Keratinocyte (primary cell): Measurements from ENCODE around the gene ZSWIM3. TPM values are rescaled to one million over a fixed set of nuclear protein-coding genes. Genes with fewer than 3 reads are reported as not detected.

Experiments used
- DNase-seq: peaks from one replicate; pipeline ENCODE4 v3.0.0-alpha.2; 2011; ENCODE audit warnings: low read depth, missing footprints, low spot score
- FAIRE-seq: peaks from 2 replicates; lab custom pipeline; 2011; peaks lifted over from hg19 to GRCh38; lab: Jason Lieb, UNC
- H2AFZ ChIP-seq: 2 replicates; pipeline ENCODE4 v1.6.0; 2012; ENCODE audit warnings: low read length, control low read depth, inconsistent platforms; ENCODE audit not compliant: control insufficient read depth
- H3K27ac ChIP-seq: 2 replicates; pipeline ENCODE4 v1.5.1; 2011; ENCODE audit warnings: low read length; ENCODE audit not compliant: control insufficient read depth, insufficient read depth
- H3K27me3 ChIP-seq: 3 replicates; pipeline ENCODE4 v1.6.0; 2011; ENCODE audit warnings: low read length; ENCODE audit not compliant: control insufficient read depth, insufficient read depth; ENCODE audit errors: extremely low read depth
- H3K36me3 ChIP-seq, 2 experiments: 2 replicates in 1 of 2; 3 replicates in 1 of 2; pipeline ENCODE4 v1.5.1; 2011; ENCODE audit warnings: low read length in 2 of 2, mild to moderate bottlenecking in 1 of 2; ENCODE audit not compliant: control insufficient read depth in 2 of 2, insufficient read depth in 2 of 2; ENCODE audit errors: extremely low read depth in 1 of 2
- H3K4me1 ChIP-seq: 3 replicates; pipeline ENCODE4 v1.5.1; 2011; ENCODE audit warnings: low read length; ENCODE audit not compliant: control insufficient read depth, insufficient read depth; ENCODE audit errors: extremely low read depth
- H3K4me2 ChIP-seq: 3 replicates; pipeline ENCODE4 v1.6.0; 2011; ENCODE audit warnings: low read depth, low read length; ENCODE audit not compliant: control insufficient read depth, insufficient read depth; ENCODE audit errors: extremely low read depth
- H3K4me3 ChIP-seq, 3 experiments: fragments of 200-600 bp in 1 of 3; sonication (generic) in 1 of 3; 2 replicates in 2 of 3; 3 replicates in 1 of 3; pipeline ENCODE4 v1.5.1; 2011 to 2016; ENCODE audit warnings: low read length in 3 of 3, mild to moderate bottlenecking in 3 of 3, control low read depth in 2 of 3, inconsistent platforms in 1 of 3, low read depth in 1 of 3, mixed read lengths in 1 of 3, mixed run types in 1 of 3, moderate library complexity in 1 of 3; ENCODE audit not compliant: control insufficient read depth in 2 of 3, insufficient read depth in 2 of 3; ENCODE audit errors: extremely low read depth in 1 of 3
- H3K79me2 ChIP-seq: 2 replicates; pipeline ENCODE4 v1.6.0; 2012; ENCODE audit warnings: low read length; ENCODE audit not compliant: control insufficient read depth, insufficient read depth
- H3K9ac ChIP-seq: 3 replicates; pipeline ENCODE4 v1.6.0; 2011; ENCODE audit warnings: low read length; ENCODE audit not compliant: control insufficient read depth, insufficient read depth; ENCODE audit errors: extremely low read depth
- H3K9me1 ChIP-seq: 3 replicates; pipeline ENCODE4 v1.6.0; 2011; ENCODE audit warnings: low read length; ENCODE audit not compliant: control insufficient read depth, insufficient read depth; ENCODE audit errors: extremely low read depth
- H3K9me3 ChIP-seq: 2 replicates; pipeline ENCODE4 v1.5.1; 2012; ENCODE audit warnings: low read depth, low read length; ENCODE audit not compliant: control insufficient read depth
- H4K20me1 ChIP-seq: 3 replicates; pipeline ENCODE4 v1.6.0; 2011; ENCODE audit warnings: low read length; ENCODE audit not compliant: control insufficient read depth, insufficient read depth; ENCODE audit errors: extremely low read depth
- EZH2 ChIP-seq: IDR thresholded peaks from one replicate; pipeline ENCODE4 v1.6.1; 2012; ENCODE audit warnings: inconsistent platforms, mild to moderate bottlenecking, low read length, moderate library complexity
- dilution Hi-C: fragments of 300-500 bp; cut with MboI; formaldehyde crosslinking; loops from one replicate; pipeline ENCODE4 v1.7.0; 2020; ENCODE audit warnings: low sequenced_read_pairs; ENCODE audit not compliant: extremely low pct_ligation_motif_present
- polyA plus RNA-seq, 5 experiments: library from polyadenylated mRNA; depleted of rRNA in 3 of 5; stranded (reverse) in 3 of 5; stranded (forward) in 1 of 5; unstranded in 1 of 5; fragments of >200 nt; gene quantifications; 1 replicate in 1 of 5; 2 replicates in 3 of 5; 3 replicates in 1 of 5; pipeline versions ENCODE4 v1.2.1 to v1.2.3, GENCODE V29; 2011 to 2012; ENCODE audit warnings: missing spikeins in 2 of 5, low read depth in 1 of 5, low replicate concordance in 1 of 5
- TF ChIP-seq, protein P1 (sequence below), 3 experiments: IDR thresholded peaks in 1 of 3; conservative IDR thresholded peaks in 1 of 3; optimal IDR thresholded peaks in 1 of 3; 2 replicates in 2 of 3; 3 replicates in 1 of 3; pipeline versions ENCODE3 to v1.5.1; 2011; ENCODE audit warnings: low read length in 3 of 3, mild to moderate bottlenecking in 3 of 3, moderate library complexity in 2 of 3, control low read depth in 1 of 3, inconsistent platforms in 1 of 3; ENCODE audit not compliant: insufficient read depth in 2 of 3; ENCODE audit errors: extremely low read depth in 1 of 3

The ZSWIM3 gene
- polyA plus RNA-seq, 1 donor (not counting 4 experiments of a cell fraction or from before 2014, with no cell fraction given), result 2.0 TPM

DNA sequence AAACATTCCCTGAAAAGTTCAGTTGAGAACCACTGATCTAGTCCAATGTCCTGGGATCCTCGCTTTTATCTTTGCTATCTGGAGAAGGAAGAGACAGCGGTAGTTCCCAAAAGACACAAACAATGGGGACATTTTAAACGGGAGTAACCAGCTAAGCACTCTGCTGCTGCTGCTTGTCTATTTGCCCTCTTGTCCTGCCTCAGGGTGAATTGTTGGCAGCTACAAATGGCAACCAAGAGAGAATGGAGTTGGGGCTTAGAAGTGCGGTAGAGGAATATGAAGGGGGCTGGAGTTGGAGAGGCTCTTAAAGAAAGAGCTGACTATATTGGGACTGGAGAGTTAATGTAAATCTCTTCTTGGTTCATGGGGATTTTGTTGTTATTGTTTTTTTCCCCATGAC is 17.2 kb downstream of the ZSWIM3 start:
- TF ChIP-seq EZH2, result no peak
- TF ChIP-seq, protein P1, sequence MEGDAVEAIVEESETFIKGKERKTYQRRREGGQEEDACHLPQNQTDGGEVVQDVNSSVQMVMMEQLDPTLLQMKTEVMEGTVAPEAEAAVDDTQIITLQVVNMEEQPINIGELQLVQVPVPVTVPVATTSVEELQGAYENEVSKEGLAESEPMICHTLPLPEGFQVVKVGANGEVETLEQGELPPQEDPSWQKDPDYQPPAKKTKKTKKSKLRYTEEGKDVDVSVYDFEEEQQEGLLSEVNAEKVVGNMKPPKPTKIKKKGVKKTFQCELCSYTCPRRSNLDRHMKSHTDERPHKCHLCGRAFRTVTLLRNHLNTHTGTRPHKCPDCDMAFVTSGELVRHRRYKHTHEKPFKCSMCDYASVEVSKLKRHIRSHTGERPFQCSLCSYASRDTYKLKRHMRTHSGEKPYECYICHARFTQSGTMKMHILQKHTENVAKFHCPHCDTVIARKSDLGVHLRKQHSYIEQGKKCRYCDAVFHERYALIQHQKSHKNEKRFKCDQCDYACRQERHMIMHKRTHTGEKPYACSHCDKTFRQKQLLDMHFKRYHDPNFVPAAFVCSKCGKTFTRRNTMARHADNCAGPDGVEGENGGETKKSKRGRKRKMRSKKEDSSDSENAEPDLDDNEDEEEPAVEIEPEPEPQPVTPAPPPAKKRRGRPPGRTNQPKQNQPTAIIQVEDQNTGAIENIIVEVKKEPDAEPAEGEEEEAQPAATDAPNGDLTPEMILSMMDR (optimal IDR thresholded peaks at IDR 0.05 in 1 of 3, IDR thresholded peaks at IDR 0.05 in 1 of 3, conservative IDR thresholded peaks at IDR 0.05 in 1 of 3; ENCODE audit: extremely low read depth in 1 of 3, insufficient read depth in 2 of 3, low read length in 3 of 3), result no peak
- Histone ChIP-seq H3K79me2 (no peaks in the 10 kb centered on the region), H3K4me3 (no peak overlapping the region), H2AFZ (no peak overlapping the region), H3K36me3 (no peaks in the 10 kb centered on the region), H3K9ac (no peak overlapping the region), H3K4me1 (no peaks in the 10 kb centered on the region), H3K9me3 (no peaks in the 10 kb centered on the region), H3K27ac (no peak overlapping the region), H3K9me1 (no peaks in the 10 kb centered on the region), H3K4me2 (no peak overlapping the region), H4K20me1 (no peaks in the 10 kb centered on the region), H3K27me3 (no peaks in the 10 kb centered on the region)
- dilution Hi-C loops, result no loop called here
- FAIRE-seq (no peak), DNase-seq (no peak)

DNA sequence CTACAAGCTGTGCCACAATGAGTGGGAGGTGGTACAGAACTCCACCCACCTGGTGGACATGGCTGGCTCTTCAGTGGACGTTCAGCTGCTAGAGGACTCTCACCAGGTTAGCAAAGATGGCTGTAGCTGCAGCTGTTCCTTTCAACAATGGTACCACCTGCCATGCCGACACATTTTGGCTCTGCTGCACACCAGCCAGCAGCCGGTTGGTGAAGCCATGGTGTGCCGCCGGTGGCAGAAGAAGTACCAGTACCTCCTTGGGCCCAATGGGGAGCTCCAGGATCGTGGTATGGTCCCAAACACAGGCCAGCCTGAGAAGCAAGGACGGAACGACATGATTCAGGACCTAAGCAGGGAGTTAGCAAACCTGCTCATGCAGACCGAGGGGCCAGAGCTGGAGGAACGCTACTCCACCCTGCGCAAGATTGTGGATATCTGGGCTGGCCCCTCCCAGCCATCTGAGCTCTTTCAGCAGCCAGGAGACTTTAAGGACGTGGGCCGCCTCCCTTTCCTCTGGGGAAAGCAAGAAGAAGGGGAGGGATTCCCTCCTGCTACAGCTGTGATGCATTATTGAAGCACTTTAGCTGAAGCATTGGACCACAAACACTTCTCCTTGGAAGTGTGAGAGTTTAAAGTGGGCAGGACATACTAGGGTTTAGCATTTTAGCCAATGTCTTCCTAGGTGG is 20.8 kb downstream of the ZSWIM3 start:
- H3K4me1 ChIP-seq, result no peaks in the 10 kb centered on the region
- H3K9ac ChIP-seq, result no peak overlapping the region
- H4K20me1 ChIP-seq, result no peaks in the 10 kb centered on the region
- H3K4me2 ChIP-seq, result no peak overlapping the region
- FAIRE-seq, result no peak
- H3K9me1 ChIP-seq, result no peaks in the 10 kb centered on the region
- no peaks in the 10 kb centered on the region for H3K27me3 ChIP-seq
- TF ChIP-seq EZH2, result no peak
- TF ChIP-seq, protein P1 (optimal IDR thresholded peaks at IDR 0.05 in 1 of 3, IDR thresholded peaks at IDR 0.05 in 1 of 3, conservative IDR thresholded peaks at IDR 0.05 in 1 of 3; ENCODE audit: extremely low read depth in 1 of 3, insufficient read depth in 2 of 3, low read length in 3 of 3), result no peak
- H3K27ac ChIP-seq, result no peak overlapping the region
- no peaks in the 10 kb centered on the region for H3K9me3 ChIP-seq
- H3K36me3 ChIP-seq, result peaks cover 5 to 6% of the 10 kb centered on the region in 2 experiments
- DNase-seq, result no peak
- peaks cover 11% of the 10 kb centered on the region for H3K79me2 ChIP-seq
- no peak overlapping the region for H3K4me3 ChIP-seq
- dilution Hi-C loops, result no loop called here
- no peak overlapping the region for H2AFZ ChIP-seq
